ENCODE results near the gene ZNF747. TPM values are rescaled to one million over a fixed set of nuclear protein-coding genes. Genes with fewer than 3 reads are reported as not detected.

The ZNF747 gene
- total RNA-seq, 1 donor from 2014 or later: 15.2 TPM

DNA sequence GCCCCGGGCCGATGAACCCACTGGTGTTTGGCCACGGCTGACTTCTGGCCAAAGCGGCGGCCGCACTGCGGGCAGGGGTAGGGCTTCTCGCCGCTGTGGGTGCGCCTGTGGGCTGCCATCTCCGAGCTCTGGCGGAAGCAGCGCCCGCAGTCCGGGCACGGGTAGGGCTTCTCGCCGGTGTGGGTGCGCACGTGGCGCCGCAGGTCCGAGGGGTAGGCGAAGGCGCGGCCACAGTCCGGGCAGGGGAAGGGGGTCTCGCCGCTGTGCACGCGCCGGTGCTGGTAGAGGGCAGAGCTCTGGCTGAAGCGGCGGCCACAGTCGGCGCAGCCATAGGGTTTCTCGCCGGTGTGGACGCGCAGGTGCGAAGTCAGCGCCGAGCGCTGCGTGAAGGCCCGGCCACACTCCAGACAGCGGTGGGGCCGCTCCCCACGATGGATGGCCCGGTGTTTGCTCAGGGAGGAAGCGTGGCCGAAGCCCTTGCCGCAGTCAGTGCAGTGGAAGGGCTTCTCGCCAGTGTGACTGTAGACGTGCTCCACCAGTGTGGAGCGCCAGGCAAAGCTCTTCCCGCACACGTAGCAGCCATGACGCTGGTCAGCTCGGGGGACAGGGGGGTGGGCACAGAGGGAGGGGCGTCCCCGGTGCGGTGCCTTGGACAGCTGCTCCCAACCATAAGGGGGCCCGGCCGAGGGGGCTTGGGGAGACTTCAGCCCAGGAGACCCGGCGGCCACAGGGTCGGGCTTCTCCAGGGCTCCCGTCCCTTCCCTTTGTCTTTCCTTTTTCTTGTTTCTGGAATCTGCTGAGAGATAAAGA lies 20.9 kb upstream of the ZNF747 start:
- H3K27ac Mint-ChIP-seq: peak overlapping the region; percentile 64
- H3K27me3 Mint-ChIP-seq (ENCODE audit: low read depth): no peaks in the 10 kb centered on the region
- H3K4me3 Mint-ChIP-seq: peak overlapping the region; percentile 45
- no peaks in the 10 kb centered on the region for H3K9me3 Mint-ChIP-seq
- TF ChIP-seq, protein P1, sequence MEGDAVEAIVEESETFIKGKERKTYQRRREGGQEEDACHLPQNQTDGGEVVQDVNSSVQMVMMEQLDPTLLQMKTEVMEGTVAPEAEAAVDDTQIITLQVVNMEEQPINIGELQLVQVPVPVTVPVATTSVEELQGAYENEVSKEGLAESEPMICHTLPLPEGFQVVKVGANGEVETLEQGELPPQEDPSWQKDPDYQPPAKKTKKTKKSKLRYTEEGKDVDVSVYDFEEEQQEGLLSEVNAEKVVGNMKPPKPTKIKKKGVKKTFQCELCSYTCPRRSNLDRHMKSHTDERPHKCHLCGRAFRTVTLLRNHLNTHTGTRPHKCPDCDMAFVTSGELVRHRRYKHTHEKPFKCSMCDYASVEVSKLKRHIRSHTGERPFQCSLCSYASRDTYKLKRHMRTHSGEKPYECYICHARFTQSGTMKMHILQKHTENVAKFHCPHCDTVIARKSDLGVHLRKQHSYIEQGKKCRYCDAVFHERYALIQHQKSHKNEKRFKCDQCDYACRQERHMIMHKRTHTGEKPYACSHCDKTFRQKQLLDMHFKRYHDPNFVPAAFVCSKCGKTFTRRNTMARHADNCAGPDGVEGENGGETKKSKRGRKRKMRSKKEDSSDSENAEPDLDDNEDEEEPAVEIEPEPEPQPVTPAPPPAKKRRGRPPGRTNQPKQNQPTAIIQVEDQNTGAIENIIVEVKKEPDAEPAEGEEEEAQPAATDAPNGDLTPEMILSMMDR (IDR thresholded peaks at IDR 0.05; ENCODE audit: unreplicated experiment): no peak
- peaks cover 23% of the 10 kb centered on the region for H3K36me3 Mint-ChIP-seq
- no peak for DNase-seq (ENCODE audit: low spot score in 2 of 2, unreplicated experiment in 2 of 2)
- peaks cover 20% of the 10 kb centered on the region for H3K4me1 Mint-ChIP-seq

DNA sequence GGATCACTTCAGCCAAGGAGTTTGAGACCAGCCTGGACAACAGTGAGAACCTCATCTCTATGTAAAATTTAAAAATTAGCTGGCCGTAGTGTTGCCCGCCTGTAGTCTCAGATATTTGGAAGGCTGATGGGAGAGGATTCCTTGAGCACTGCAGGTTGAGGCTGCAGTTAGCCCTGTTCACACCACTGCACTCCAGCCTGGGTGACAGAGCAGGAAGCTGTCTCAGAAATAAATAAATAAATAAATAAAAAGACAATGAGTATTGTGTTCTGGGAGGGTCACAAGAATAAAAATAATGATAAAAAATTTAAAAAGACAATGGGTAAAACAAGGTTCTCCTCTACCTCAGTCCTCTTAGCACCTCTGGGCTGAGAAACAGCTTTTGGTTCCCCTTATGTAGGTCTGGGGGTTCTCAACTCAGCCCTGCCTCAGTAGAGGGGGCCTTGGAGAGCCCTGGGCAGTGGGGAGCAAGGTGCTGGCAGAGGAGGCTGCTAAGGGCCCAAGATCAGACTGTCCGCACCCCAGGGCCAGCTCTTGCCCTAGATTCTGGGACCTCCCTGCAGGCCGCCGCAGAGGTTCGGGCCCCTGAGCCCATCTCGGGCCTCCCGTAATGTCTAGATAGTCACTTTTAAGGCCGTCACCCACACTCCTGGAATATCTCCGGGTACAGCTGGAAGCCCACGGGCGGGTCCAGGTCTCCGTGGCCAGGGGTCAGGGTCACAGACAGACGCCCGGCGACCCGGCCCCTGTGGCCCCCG lies 20.1 kb upstream of the ZNF747 start:
- DNase-seq (ENCODE audit: low spot score in 2 of 2, unreplicated experiment in 2 of 2): no peak
- no peak overlapping the region for H3K27ac Mint-ChIP-seq
- TF ChIP-seq, protein P1 (IDR thresholded peaks at IDR 0.05; ENCODE audit: unreplicated experiment): no peak
- no peaks in the 10 kb centered on the region for H3K9me3 Mint-ChIP-seq
- H3K4me3 Mint-ChIP-seq: no peak overlapping the region
- H3K36me3 Mint-ChIP-seq: peaks cover 23% of the 10 kb centered on the region
- peaks cover 20% of the 10 kb centered on the region for H3K4me1 Mint-ChIP-seq
- H3K27me3 Mint-ChIP-seq (ENCODE audit: low read depth): no peaks in the 10 kb centered on the region

DNA sequence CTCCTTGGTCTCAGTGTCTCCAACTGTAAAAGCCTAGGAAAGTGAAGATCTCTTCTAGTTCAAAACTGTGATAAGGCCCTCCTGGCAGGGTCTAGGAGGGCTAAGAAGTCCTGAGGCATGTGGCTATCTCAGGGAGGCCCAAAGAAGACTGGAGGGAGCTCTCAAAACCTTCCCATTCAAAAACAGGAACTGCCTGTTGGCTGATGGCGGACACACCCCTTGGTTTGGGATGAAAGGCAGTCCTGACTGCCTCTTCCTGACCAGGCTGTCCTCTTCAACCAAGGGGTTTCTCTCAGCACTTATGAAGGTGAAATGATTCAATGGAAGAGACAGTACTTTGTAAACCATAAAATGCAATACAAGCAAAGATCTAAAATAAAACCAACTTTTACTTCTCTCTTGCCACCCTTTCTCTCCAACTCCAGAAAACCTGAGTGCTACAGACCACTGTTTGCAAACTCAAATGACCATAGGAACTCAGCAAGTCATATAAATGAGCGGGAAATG lies 18.8 kb upstream of the ZNF747 start:
- Mint-ChIP-seq H3K4me3 (no peak overlapping the region), H3K27me3 (ENCODE audit: low read depth) (no peaks in the 10 kb centered on the region), H3K4me1 (peaks cover 10% of the 10 kb centered on the region), H3K36me3 (peaks cover 23% of the 10 kb centered on the region), H3K9me3 (no peaks in the 10 kb centered on the region), H3K27ac (peak overlapping the region; percentile 2)
- no peak for DNase-seq (ENCODE audit: low spot score in 2 of 2, unreplicated experiment in 2 of 2)
- TF ChIP-seq, protein P1 (IDR thresholded peaks at IDR 0.05; ENCODE audit: unreplicated experiment): no peak

DNA sequence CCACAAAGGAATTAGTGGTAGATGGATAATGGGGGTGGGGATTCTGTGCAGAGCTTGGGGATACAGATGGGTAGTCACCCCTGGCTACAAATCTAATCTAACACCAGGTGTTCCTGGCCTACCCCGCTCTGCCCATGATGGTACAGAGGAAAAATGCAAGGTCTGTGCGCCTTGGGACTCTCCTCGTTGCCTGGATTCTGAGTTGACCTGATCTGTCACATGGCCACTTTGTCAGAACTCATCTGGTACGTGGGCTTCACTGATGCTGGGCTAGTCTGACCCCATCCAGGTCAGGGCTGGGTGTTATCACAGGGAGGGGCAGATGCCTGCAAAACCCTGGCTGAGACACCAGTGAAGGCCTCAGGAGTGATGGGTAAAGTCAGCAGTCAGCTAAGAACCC lies 18.3 kb upstream of the ZNF747 start:
- H3K4me3 Mint-ChIP-seq: no peak overlapping the region
- peaks cover 9% of the 10 kb centered on the region for H3K4me1 Mint-ChIP-seq
- no peak overlapping the region for H3K27ac Mint-ChIP-seq
- H3K36me3 Mint-ChIP-seq: peaks cover 23% of the 10 kb centered on the region
- no peak for DNase-seq (ENCODE audit: low spot score in 2 of 2, unreplicated experiment in 2 of 2)
- TF ChIP-seq, protein P1 (IDR thresholded peaks at IDR 0.05; ENCODE audit: unreplicated experiment): no peak
- H3K27me3 Mint-ChIP-seq (ENCODE audit: low read depth): no peaks in the 10 kb centered on the region
- H3K9me3 Mint-ChIP-seq: no peaks in the 10 kb centered on the region

DNA sequence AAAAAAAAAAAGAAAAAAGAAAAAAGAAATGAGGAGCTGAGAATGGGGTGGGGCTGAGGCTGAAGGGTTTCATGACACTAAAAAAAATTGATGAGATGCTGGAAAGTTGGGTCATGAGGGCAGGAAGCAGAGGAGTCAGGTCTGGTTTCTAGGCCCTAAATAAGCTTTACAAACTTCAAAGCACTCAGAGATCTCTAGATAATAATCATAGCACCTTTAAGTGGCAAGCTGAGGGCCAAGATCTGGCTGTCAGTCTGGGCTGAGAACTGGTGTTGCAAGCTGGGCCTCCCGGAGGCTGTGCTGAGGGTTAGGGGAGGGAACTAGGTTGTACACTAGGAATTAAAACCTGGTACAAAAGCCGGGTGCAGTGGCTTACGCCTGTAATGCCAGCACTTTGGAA lies 17.1 kb upstream of the ZNF747 start:
- DNase-seq (ENCODE audit: low spot score in 2 of 2, unreplicated experiment in 2 of 2): no peak
- Mint-ChIP-seq H3K27me3 (ENCODE audit: low read depth) (no peaks in the 10 kb centered on the region), H3K9me3 (no peaks in the 10 kb centered on the region), H3K4me3 (no peak overlapping the region), H3K4me1 (peaks cover 5% of the 10 kb centered on the region), H3K36me3 (peaks cover 23% of the 10 kb centered on the region), H3K27ac (no peak overlapping the region)
- TF ChIP-seq, protein P1 (IDR thresholded peaks at IDR 0.05; ENCODE audit: unreplicated experiment): no peak

All from mesothelial cell of epicardium (in vitro differentiated cells).